Measurements from ENCODE around the gene PPP1R27. TPM values are rescaled to one million over a fixed set of nuclear protein-coding genes. Genes with fewer than 3 reads are reported as not detected.

Gene PPP1R27
- polyA plus RNA-seq, 3 donors = 0.22 to 1.5 (median 0.33) TPM

- Histone ChIP-seq H3K79me2 (ENCODE audit: insufficient read depth, low read length) (peaks cover 91% of the 10 kb centered on the region), H3K27ac (ENCODE audit: low read depth in 1 of 2, low read length in 2 of 2) (peak overlapping the region; percentile 69 to 95), H2AFZ (ENCODE audit: insufficient read depth, low read depth, low read length, poor library complexity, severe bottlenecking) (no peak overlapping the region), H4K20me1 (ENCODE audit: insufficient read depth, low read length) (peaks cover 62% of the 10 kb centered on the region), H3K4me3 (replicated peaks in 1 of 3; ENCODE audit: low read depth in 2 of 3, low read length in 3 of 3) (peak overlapping the region; percentile 72 to 99 (median 92)), H3K9ac (ENCODE audit: insufficient read depth, low read length, poor library complexity, severe bottlenecking) (peak overlapping the region; percentile 99), H3K9me3 (replicated peaks in 1 of 2; ENCODE audit: control insufficient read depth in 1 of 2, insufficient read depth in 1 of 2, low read length in 2 of 2) (no peaks in the 10 kb centered on the region), H3K36me3 (replicated peaks in 1 of 2; ENCODE audit: control insufficient read depth in 1 of 2, insufficient read depth in 2 of 2, low read length in 2 of 2) (peaks cover 31 to 51% of the 10 kb centered on the region in 2 donors), H3K4me1 (ENCODE audit: control insufficient read depth in 1 of 2, insufficient read depth in 2 of 2, low read length in 2 of 2) (peaks cover 37 to 44% of the 10 kb centered on the region in 2 donors), H3K27me3 (ENCODE audit: control insufficient read depth in 2 of 2, insufficient read depth in 2 of 2, low read length in 2 of 2) (no peaks in the 10 kb centered on the region), H3K4me2 (replicated peaks; ENCODE audit: extremely low read depth, low read length, poor library complexity, severe bottlenecking) (peak overlapping the region; percentile 98)
- Mint-ChIP-seq H3K4me3 (peak overlapping the region; percentile 94), H3K27me3 (ENCODE audit: low read depth in 3 of 3) (peaks cover 0 to 4% (median 3%) of the 10 kb centered on the region in 3 donors), H3K36me3 (peaks cover 40 to 59% of the 10 kb centered on the region in 2 donors), H3K9me3 (no peaks in the 10 kb centered on the region), H3K4me1 (peaks cover 43% of the 10 kb centered on the region), H3K27ac (peak overlapping the region; percentile 85 to 97 (median 94))
- TF ChIP-seq CTCF (IDR thresholded peaks at IDR 0.05) = no peak
- intact Hi-C loops (cut with micrococcal nuclease) = loop anchor here in 1 of 2 donors (2.0 to 5.0 kb wide), 2 partner anchors 20 to 37 kb away; no protein-coding TSS in a partner anchor
- peak in 1 of 3 donors; percentile 41 for DNase-seq
- 64% methylated on average over 21 of the region's 23 CpGs for WGBS (ENCODE audit: insufficient coverage)
These were observed 24.4 kb upstream of the PPP1R27 start for GRCh38 chr17:81858967-81859905.

- H3K27ac ChIP-seq (ENCODE audit: low read depth in 1 of 2, low read length in 2 of 2) = peak overlapping the region; percentile 31 to 95
These were observed 23.5 kb upstream of the PPP1R27 start for GRCh38 chr17:81858170-81858966.

More at GRCh38 chr17:81858170-81858966, 23.5 kb upstream of the PPP1R27 start:
- Mint-ChIP-seq H3K36me3 (peaks cover 45 to 64% of the 10 kb centered on the region in 2 donors), H3K4me3 (peak overlapping the region; percentile 35 to 94), H3K27ac (peak overlapping the region in 6 of 7 donors; percentile 15 to 97 (median 92)), H3K27me3 (ENCODE audit: low read depth in 3 of 3) (peaks cover 0 to 5% (median 4%) of the 10 kb centered on the region in 3 donors), H3K4me1 (peaks cover 42% of the 10 kb centered on the region), H3K9me3 (no peaks in the 10 kb centered on the region)
- DNase-seq = no peak
- Histone ChIP-seq H3K9me3 (replicated peaks in 1 of 2; ENCODE audit: control insufficient read depth in 1 of 2, insufficient read depth in 1 of 2, low read length in 2 of 2) (no peaks in the 10 kb centered on the region), H3K4me3 (replicated peaks in 1 of 3; ENCODE audit: low read depth in 2 of 3, low read length in 3 of 3) (peak overlapping the region in 1 of 3 experiments; percentile 99), H3K36me3 (replicated peaks in 1 of 2; ENCODE audit: control insufficient read depth in 1 of 2, insufficient read depth in 2 of 2, low read length in 2 of 2) (peaks cover 40 to 59% of the 10 kb centered on the region in 2 donors), H3K27me3 (ENCODE audit: control insufficient read depth in 2 of 2, insufficient read depth in 2 of 2, low read length in 2 of 2) (no peaks in the 10 kb centered on the region), H3K9ac (ENCODE audit: insufficient read depth, low read length, poor library complexity, severe bottlenecking) (peak overlapping the region; percentile 99), H2AFZ (ENCODE audit: insufficient read depth, low read depth, low read length, poor library complexity, severe bottlenecking) (no peak overlapping the region), H3K4me2 (replicated peaks; ENCODE audit: extremely low read depth, low read length, poor library complexity, severe bottlenecking) (peak overlapping the region; percentile 98), H3K79me2 (ENCODE audit: insufficient read depth, low read length) (peaks cover 91% of the 10 kb centered on the region), H3K4me1 (ENCODE audit: control insufficient read depth in 1 of 2, insufficient read depth in 2 of 2, low read length in 2 of 2) (peaks cover 37 to 44% of the 10 kb centered on the region in 2 donors), H4K20me1 (ENCODE audit: insufficient read depth, low read length) (peaks cover 67% of the 10 kb centered on the region)
- no peak for TF ChIP-seq CTCF (IDR thresholded peaks at IDR 0.05)
- WGBS (ENCODE audit: insufficient coverage) = 86% methylated on average over 30 of the region's 30 CpGs
- intact Hi-C loops (cut with micrococcal nuclease) = loop anchor here in 1 of 2 donors (2.0 to 5.0 kb wide), 2 partner anchors 20 to 36 kb away; no protein-coding TSS in a partner anchor
